ENCODE data around the gene RELN.

- TF ChIP-seq, protein P1, sequence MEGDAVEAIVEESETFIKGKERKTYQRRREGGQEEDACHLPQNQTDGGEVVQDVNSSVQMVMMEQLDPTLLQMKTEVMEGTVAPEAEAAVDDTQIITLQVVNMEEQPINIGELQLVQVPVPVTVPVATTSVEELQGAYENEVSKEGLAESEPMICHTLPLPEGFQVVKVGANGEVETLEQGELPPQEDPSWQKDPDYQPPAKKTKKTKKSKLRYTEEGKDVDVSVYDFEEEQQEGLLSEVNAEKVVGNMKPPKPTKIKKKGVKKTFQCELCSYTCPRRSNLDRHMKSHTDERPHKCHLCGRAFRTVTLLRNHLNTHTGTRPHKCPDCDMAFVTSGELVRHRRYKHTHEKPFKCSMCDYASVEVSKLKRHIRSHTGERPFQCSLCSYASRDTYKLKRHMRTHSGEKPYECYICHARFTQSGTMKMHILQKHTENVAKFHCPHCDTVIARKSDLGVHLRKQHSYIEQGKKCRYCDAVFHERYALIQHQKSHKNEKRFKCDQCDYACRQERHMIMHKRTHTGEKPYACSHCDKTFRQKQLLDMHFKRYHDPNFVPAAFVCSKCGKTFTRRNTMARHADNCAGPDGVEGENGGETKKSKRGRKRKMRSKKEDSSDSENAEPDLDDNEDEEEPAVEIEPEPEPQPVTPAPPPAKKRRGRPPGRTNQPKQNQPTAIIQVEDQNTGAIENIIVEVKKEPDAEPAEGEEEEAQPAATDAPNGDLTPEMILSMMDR (IDR thresholded peaks at IDR 0.05): no peak
- TF ChIP-seq POLR2A (IDR thresholded peaks at IDR 0.05) (no peak), POLR2AphosphoS5 (IDR thresholded peaks at IDR 0.05) (no peak)
Measured at GRCh38 chr7:103539875-103540274, 449.6 kb downstream of the RELN start.

Measured in gastroesophageal sphincter (tissue), 3 donors.